ENCODE data around the gene TIPRL.

GRCh38 chr1:168217664-168218063 is 38.9 kb downstream of the TIPRL start:
- TF ChIP-seq CTCF (IDR thresholded peaks at IDR 0.05) (no peak), EZH2 (IDR thresholded peaks at IDR 0.05; ENCODE audit: borderline replicate concordance, insufficient read depth, low read depth, low read length, poor library complexity, severe bottlenecking) (no peak)

Measured in B cell (primary cell).